Endodermal cell (in vitro differentiated cells): ENCODE results near the gene DYNC1I1. TPM values are rescaled to one million over a fixed set of nuclear protein-coding genes. Genes with fewer than 3 reads are reported as not detected.

Experiments used
- DNase-seq: peaks from one replicate; pipeline ENCODE4 v3.0.0-alpha.2; 2017
- H3K27ac ChIP-seq: 2 replicates; pipeline ENCODE4 v1.5.1; 2013; ENCODE audit warnings: mild to moderate bottlenecking, low read depth, low read length, moderate library complexity
- H3K27me3 ChIP-seq: 2 replicates; pipeline ENCODE4 v1.6.1; 2013; ENCODE audit warnings: mild to moderate bottlenecking, low read length, moderate library complexity; ENCODE audit not compliant: insufficient read depth, control insufficient read depth, poor library complexity, severe bottlenecking
- H3K36me3 ChIP-seq: 2 replicates; pipeline ENCODE4 v1.7.0; 2013; ENCODE audit warnings: mild to moderate bottlenecking, low read length, moderate library complexity; ENCODE audit not compliant: control insufficient read depth, insufficient read depth
- H3K4me1 ChIP-seq: one replicate; pipeline ENCODE4 v1.7.0; 2013; ENCODE audit warnings: low read length; ENCODE audit not compliant: control insufficient read depth, insufficient read depth
- H3K4me3 ChIP-seq: 2 replicates; pipeline ENCODE4 v1.5.1; 2013; ENCODE audit warnings: mild to moderate bottlenecking, low read length, moderate library complexity
- H3K9ac ChIP-seq: 2 replicates; pipeline ENCODE4 v1.6.1; 2013; ENCODE audit warnings: mild to moderate bottlenecking, low read length, moderate library complexity; ENCODE audit not compliant: poor library complexity, severe bottlenecking; ENCODE audit errors: extremely low read depth
- H3K9me3 ChIP-seq: 2 replicates; pipeline ENCODE4 v1.6.1; 2013; ENCODE audit warnings: mild to moderate bottlenecking, low read length, moderate library complexity; ENCODE audit not compliant: control insufficient read depth
- H3K27ac Mint-ChIP-seq: 2 replicates; pipeline ENCODE4 v1.8.0; 2020; ENCODE audit warnings: mixed read lengths
- H3K27me3 Mint-ChIP-seq: 2 replicates; pipeline ENCODE4 v1.8.0; 2021; ENCODE audit warnings: mild to moderate bottlenecking, mixed read lengths; ENCODE audit not compliant: insufficient read depth
- H3K36me3 Mint-ChIP-seq: 2 replicates; pipeline ENCODE4 v1.8.0; 2020; ENCODE audit warnings: low read depth, mixed read lengths
- H3K4me1 Mint-ChIP-seq: 2 replicates; pipeline ENCODE4 v1.8.0; 2020; ENCODE audit warnings: mixed read lengths
- H3K4me3 Mint-ChIP-seq: 2 replicates; pipeline ENCODE4 v1.8.0; 2020; ENCODE audit warnings: mild to moderate bottlenecking, moderate library complexity, mixed read lengths
- H3K9me3 Mint-ChIP-seq: 2 replicates; pipeline ENCODE4 v1.8.0; 2020; ENCODE audit warnings: mild to moderate bottlenecking, mixed read lengths
- WGBS, 2 experiments: methylation state at CpG; one replicate each; pipeline versions ENCODE4 v1.1.5 to v1.1.7; 2013; ENCODE audit warnings: missing lambda C conversion rate in 2 of 2, mixed read lengths in 1 of 2; ENCODE audit not compliant: insufficient coverage in 1 of 2, insufficient read length in 1 of 2; 5-methylcytosine and 5-hydroxymethylcytosine counted together
- total RNA-seq, 2 donors: library from RNA; stranded (reverse); fragmentation: NEBNext Ultra II Directional in 1 of 2; extraction: Animal tissue kit (Norgen Biotek cat#: 25700) in 1 of 2; gene quantifications; 2 replicates in 1 of 2; 3 replicates in 1 of 2; pipeline ENCODE4 v1.2.1, GENCODE V29; 2021
- TF ChIP-seq, protein P1 (sequence below): fragments of 200-600 bp; sonication (generic); conservative IDR thresholded peaks from 2 replicates; pipeline ENCODE4 v1.5.0; 2021; ENCODE audit warnings: antibody characterized with exemption, mild to moderate bottlenecking

The DYNC1I1 gene
- total RNA-seq, 2 donors from 2014 or later: 6.5 to 7.2 TPM

DNA sequence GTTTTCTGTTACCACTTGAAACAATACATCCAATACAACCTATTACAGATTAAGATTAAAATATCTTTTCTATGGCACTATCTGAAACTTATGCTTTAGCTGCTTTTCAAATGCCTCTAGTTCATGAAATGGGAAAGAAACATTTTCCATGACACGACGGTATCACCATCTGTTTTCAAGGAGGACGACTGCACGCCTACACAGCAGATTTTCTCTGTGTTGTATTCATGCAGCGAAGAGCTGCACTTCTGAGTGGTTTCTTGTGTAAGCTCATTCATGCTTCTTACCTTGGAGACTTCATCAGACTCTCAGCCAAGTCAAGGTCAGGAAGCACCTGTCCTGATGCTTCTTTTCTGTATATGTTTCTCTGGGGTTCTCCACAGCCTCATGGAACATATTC, 179.2 kb downstream of the DYNC1I1 start:
- no peak overlapping the region for H3K4me3 ChIP-seq
- Mint-ChIP-seq H3K27me3 (no peaks in the 10 kb centered on the region), H3K4me3 (no peak overlapping the region), H3K36me3 (no peaks in the 10 kb centered on the region), H3K9me3 (no peaks in the 10 kb centered on the region), H3K4me1 (peaks cover 16% of the 10 kb centered on the region), H3K27ac (no peak overlapping the region)
- H3K9ac ChIP-seq: no peak overlapping the region
- H3K36me3 ChIP-seq: no peaks in the 10 kb centered on the region
- 95 to 99% methylated on average over 5 of the region's 5 CpGs for WGBS, 2 experiments
- H3K4me1 ChIP-seq: peaks cover 6% of the 10 kb centered on the region
- DNase-seq: no peak
- H3K9me3 ChIP-seq: no peaks in the 10 kb centered on the region
- TF ChIP-seq, protein P1, sequence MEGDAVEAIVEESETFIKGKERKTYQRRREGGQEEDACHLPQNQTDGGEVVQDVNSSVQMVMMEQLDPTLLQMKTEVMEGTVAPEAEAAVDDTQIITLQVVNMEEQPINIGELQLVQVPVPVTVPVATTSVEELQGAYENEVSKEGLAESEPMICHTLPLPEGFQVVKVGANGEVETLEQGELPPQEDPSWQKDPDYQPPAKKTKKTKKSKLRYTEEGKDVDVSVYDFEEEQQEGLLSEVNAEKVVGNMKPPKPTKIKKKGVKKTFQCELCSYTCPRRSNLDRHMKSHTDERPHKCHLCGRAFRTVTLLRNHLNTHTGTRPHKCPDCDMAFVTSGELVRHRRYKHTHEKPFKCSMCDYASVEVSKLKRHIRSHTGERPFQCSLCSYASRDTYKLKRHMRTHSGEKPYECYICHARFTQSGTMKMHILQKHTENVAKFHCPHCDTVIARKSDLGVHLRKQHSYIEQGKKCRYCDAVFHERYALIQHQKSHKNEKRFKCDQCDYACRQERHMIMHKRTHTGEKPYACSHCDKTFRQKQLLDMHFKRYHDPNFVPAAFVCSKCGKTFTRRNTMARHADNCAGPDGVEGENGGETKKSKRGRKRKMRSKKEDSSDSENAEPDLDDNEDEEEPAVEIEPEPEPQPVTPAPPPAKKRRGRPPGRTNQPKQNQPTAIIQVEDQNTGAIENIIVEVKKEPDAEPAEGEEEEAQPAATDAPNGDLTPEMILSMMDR: no peak
- H3K27ac ChIP-seq: no peak overlapping the region
- H3K27me3 ChIP-seq: no peaks in the 10 kb centered on the region

DNA sequence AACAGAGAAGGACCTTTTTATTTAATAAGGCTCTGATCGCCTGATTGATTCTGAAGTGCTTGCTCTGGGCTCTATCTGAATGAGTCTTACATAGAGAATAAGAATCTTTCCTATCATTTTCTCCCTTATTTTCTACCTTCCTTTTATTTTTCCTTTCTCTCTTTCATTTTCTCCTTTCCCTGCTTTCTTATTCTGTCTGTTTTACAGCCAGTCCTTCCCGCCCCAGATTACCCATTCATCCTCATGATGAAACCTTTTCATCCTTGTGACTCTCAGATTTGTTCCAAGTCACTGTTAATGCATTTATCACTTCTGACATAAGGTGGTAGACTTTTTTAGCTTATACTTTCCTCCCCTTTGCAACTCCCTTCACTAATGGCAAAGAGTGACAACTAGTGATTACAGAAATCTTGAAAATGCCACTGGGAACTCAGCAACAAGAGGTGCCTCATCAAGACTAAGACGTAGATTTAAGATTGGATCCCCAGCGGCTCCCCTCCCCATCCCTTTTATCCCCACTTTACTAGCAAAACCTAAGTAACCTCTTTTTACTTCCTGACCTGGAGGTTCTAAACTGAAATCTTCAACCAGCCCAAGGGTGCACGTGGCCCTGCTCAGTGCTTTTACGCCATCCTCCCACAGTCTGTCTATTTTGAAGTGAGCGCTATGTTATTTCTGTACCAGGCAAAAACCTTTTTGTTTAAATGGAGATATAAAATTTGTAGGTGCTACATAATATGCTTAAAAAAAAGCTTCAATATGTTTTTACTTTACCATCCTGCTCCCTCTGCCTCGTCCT, 179.8 kb downstream of the DYNC1I1 start:
- peaks cover 6% of the 10 kb centered on the region for H3K4me1 ChIP-seq
- no peaks in the 10 kb centered on the region for H3K9me3 Mint-ChIP-seq
- no peak overlapping the region for H3K4me3 Mint-ChIP-seq
- H3K9ac ChIP-seq: no peak overlapping the region
- no peak overlapping the region for H3K27ac Mint-ChIP-seq
- TF ChIP-seq, protein P1: no peak
- H3K4me1 Mint-ChIP-seq: peaks cover 17% of the 10 kb centered on the region
- H3K27me3 Mint-ChIP-seq: no peaks in the 10 kb centered on the region
- no peaks in the 10 kb centered on the region for H3K9me3 ChIP-seq
- no peaks in the 10 kb centered on the region for H3K27me3 ChIP-seq
- H3K4me3 ChIP-seq: no peak overlapping the region
- no peaks in the 10 kb centered on the region for H3K36me3 ChIP-seq
- H3K27ac ChIP-seq: no peak overlapping the region
- WGBS, 2 experiments: 90 to 100% methylated on average over 4 to 8 of the region's 8 CpGs
- no peak for DNase-seq
- no peaks in the 10 kb centered on the region for H3K36me3 Mint-ChIP-seq

DNA sequence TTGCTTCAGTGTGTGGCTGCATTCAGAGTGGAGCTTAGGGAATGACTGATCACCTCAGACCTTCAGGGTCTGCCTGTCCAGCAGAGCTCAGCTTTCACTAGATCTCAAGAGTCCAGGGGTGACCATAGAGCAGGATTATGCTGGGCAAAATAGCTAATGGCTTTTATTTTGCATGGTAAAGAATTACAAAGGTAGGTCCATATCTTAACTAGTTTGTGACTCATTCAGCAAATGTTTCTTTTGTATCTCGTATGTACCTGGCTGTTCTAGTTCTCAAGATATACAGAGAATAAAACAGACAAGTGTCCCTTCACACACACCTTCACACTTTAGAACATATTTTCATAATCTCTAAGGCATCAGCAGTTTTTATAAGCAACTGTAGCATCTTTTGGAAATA, 180.5 kb downstream of the DYNC1I1 start:
- H3K4me1 Mint-ChIP-seq: peaks cover 22% of the 10 kb centered on the region

More for the DNA sequence above, 180.5 kb downstream of the DYNC1I1 start:
- no peak overlapping the region for H3K4me3 Mint-ChIP-seq
- Histone ChIP-seq H3K4me3 (no peak overlapping the region), H3K36me3 (no peaks in the 10 kb centered on the region), H3K9me3 (no peaks in the 10 kb centered on the region), H3K4me1 (peaks cover 6% of the 10 kb centered on the region), H3K9ac (no peak overlapping the region), H3K27ac (no peak overlapping the region), H3K27me3 (no peaks in the 10 kb centered on the region)
- WGBS, 2 experiments: 75 to 98% methylated on average over 1 of the region's 1 CpG
- H3K27ac Mint-ChIP-seq: no peak overlapping the region
- H3K9me3 Mint-ChIP-seq: no peaks in the 10 kb centered on the region
- H3K27me3 Mint-ChIP-seq: no peaks in the 10 kb centered on the region
- H3K36me3 Mint-ChIP-seq: no peaks in the 10 kb centered on the region
- TF ChIP-seq, protein P1: no peak
- no peak for DNase-seq
